SU-DHL-6 (cell line): ENCODE measurements around the gene RBM15.

ENCODE experiments used
- H2AFZ ChIP-seq: fragments of 200-600 bp; sonication (generic); 2 replicates; pipeline ENCODE4 v1.6.1; 2014; ENCODE audit warnings: low read depth, mild to moderate bottlenecking, moderate library complexity, mixed read lengths, antibody characterized with exemption, low read length; ENCODE audit not compliant: severe bottlenecking
- H3F3A ChIP-seq: fragments of 200-600 bp; shearing (Covaris generic); 2 replicates; pipeline ENCODE4 v1.6.0; 2016; ENCODE audit warnings: antibody characterized with exemption, mild to moderate bottlenecking; ENCODE audit not compliant: insufficient read depth
- H3K27ac ChIP-seq: fragments of 200-600 bp; sonication (generic); 2 replicates; pipeline ENCODE4 v1.5.1; 2016; ENCODE audit warnings: low read depth, mild to moderate bottlenecking, low read length, moderate library complexity, mixed read lengths
- H3K27me3 ChIP-seq: fragments of 200-600 bp; sonication (generic), shearing (Covaris generic); 2 replicates; pipeline ENCODE4 v1.6.0; 2014; ENCODE audit warnings: mild to moderate bottlenecking, low read length
- H3K36me3 ChIP-seq: fragments of 200-600 bp; sonication (generic); 2 replicates; pipeline ENCODE4 v1.6.1; 2014; ENCODE audit warnings: mild to moderate bottlenecking, low read length, mixed read lengths
- H3K4me2 ChIP-seq: fragments of 300-600, 200-600 bp; shearing (Covaris generic), sonication (generic); 2 replicates; pipeline ENCODE4 v1.6.0; 2014; ENCODE audit warnings: low read length, low read depth, mild to moderate bottlenecking; ENCODE audit not compliant: poor library complexity, severe bottlenecking
- H3K4me3 ChIP-seq: fragments of 200-600 bp; sonication (generic); 2 replicates; pipeline ENCODE4 v1.5.1; 2014; ENCODE audit warnings: antibody characterized with exemption, low read length, mild to moderate bottlenecking, mixed read lengths; ENCODE audit not compliant: insufficient read depth, poor library complexity, severe bottlenecking
- H3K79me2 ChIP-seq: fragments of 200-600 bp; sonication (generic); 2 replicates; pipeline ENCODE4 v1.6.1; 2014; ENCODE audit warnings: mild to moderate bottlenecking, low read length, moderate library complexity; ENCODE audit not compliant: insufficient read depth
- H3K9ac ChIP-seq: fragments of 200-600 bp; sonication (generic); 2 replicates; pipeline ENCODE4 v1.7.0; 2014; ENCODE audit warnings: mild to moderate bottlenecking, low read length
- H3K9me2 ChIP-seq: fragments of 200-600 bp; sonication (generic); replicated peaks from 2 replicates; pipeline ENCODE4 v1.6.1; 2014; ENCODE audit warnings: low read length; ENCODE audit not compliant: insufficient read depth
- H3K9me3 ChIP-seq: fragments of 200-600 bp; sonication (generic); 2 replicates; pipeline ENCODE4 v1.6.1; 2014; ENCODE audit warnings: low read length, mixed read lengths; ENCODE audit not compliant: insufficient read depth
- H4K20me1 ChIP-seq: fragments of 200-600 bp; sonication (generic); 2 replicates; pipeline ENCODE4 v1.6.1; 2014; ENCODE audit warnings: low read depth, mild to moderate bottlenecking, antibody characterized with exemption, low read length, moderate library complexity, mixed read lengths
- EZH2phosphoT487 ChIP-seq: fragments of 200-600 bp; sonication (generic), shearing (Covaris generic); conservative IDR thresholded peaks from 2 replicates; pipeline ENCODE4 v1.6.1; 2018; ENCODE audit warnings: mild to moderate bottlenecking, antibody characterized with exemption, low read length, moderate library complexity, mixed read lengths
- TF ChIP-seq, protein P1 (sequence below): fragments of 200-600 bp; sonication (generic); IDR thresholded peaks from one replicate; pipeline ENCODE4 v1.5.1; 2017; ENCODE audit warnings: antibody characterized with exemption, mild to moderate bottlenecking, low read length, moderate library complexity; ENCODE audit not compliant: insufficient read depth, poor library complexity, severe bottlenecking

The RBM15 gene

DNA sequence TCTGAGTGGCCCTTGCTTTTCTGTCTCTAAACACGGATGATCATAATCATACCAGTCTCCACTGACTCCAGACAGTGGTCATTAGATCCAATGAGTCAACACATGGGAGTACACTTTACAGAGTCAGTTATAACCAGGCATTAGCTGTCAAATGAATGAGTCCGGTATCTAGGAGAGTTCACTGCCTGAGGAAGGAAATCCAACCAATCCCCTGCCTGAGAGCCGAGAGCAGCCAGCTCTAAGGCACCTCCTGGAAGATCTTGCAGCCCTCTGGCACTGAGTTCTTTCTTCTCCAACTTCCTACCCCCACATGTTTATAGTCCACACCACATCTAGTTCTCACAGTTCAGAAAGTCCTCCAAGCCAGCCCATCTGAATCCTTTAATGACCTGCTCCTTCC is 29.4 kb upstream of the RBM15 start:
- Histone ChIP-seq H3K9me3 (no peaks in the 10 kb centered on the region), H4K20me1 (no peaks in the 10 kb centered on the region), H3K27me3 (no peaks in the 10 kb centered on the region), H3K9ac (no peak overlapping the region), H3F3A (no peaks in the 10 kb centered on the region), H3K27ac (no peak overlapping the region), H3K4me3 (no peak overlapping the region), H2AFZ (no peak overlapping the region), H3K4me2 (no peak overlapping the region), H3K36me3 (no peaks in the 10 kb centered on the region), H3K79me2 (no peaks in the 10 kb centered on the region), H3K9me2 (no peaks in the 10 kb centered on the region)
- TF ChIP-seq, protein P1, sequence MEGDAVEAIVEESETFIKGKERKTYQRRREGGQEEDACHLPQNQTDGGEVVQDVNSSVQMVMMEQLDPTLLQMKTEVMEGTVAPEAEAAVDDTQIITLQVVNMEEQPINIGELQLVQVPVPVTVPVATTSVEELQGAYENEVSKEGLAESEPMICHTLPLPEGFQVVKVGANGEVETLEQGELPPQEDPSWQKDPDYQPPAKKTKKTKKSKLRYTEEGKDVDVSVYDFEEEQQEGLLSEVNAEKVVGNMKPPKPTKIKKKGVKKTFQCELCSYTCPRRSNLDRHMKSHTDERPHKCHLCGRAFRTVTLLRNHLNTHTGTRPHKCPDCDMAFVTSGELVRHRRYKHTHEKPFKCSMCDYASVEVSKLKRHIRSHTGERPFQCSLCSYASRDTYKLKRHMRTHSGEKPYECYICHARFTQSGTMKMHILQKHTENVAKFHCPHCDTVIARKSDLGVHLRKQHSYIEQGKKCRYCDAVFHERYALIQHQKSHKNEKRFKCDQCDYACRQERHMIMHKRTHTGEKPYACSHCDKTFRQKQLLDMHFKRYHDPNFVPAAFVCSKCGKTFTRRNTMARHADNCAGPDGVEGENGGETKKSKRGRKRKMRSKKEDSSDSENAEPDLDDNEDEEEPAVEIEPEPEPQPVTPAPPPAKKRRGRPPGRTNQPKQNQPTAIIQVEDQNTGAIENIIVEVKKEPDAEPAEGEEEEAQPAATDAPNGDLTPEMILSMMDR: no peak
- no peak for TF ChIP-seq EZH2phosphoT487

DNA sequence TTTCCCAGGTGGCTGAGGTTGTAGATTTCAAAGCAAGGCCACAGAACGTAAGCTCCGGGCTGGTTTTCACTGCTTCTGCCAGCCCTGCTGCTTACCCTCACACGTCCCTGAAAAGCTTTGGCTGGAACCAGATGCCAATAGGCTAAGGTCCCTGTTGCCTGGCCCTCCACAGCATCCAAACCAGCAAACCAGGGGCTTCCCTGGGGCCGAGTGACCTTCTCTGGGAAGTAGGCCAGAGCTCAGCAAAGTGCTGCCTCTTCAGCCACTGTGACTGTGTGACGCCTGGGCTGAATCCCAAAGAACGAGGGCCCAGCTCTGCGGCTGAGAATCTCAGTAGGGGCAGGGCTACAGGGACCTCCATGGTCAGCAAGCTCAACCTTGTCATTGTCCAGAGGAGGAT is 28.9 kb upstream of the RBM15 start:
- no peaks in the 10 kb centered on the region for H3K27me3 ChIP-seq
- H4K20me1 ChIP-seq: no peaks in the 10 kb centered on the region
- H3K9me3 ChIP-seq: no peaks in the 10 kb centered on the region
- no peak overlapping the region for H2AFZ ChIP-seq
- no peak overlapping the region for H3K4me2 ChIP-seq
- no peaks in the 10 kb centered on the region for H3K79me2 ChIP-seq
- no peak overlapping the region for H3K27ac ChIP-seq
- no peaks in the 10 kb centered on the region for H3K36me3 ChIP-seq
- H3K9me2 ChIP-seq: no peaks in the 10 kb centered on the region
- TF ChIP-seq, protein P1: no peak
- no peak for TF ChIP-seq EZH2phosphoT487
- H3K4me3 ChIP-seq: no peak overlapping the region
- H3F3A ChIP-seq: no peaks in the 10 kb centered on the region
- H3K9ac ChIP-seq: no peak overlapping the region

DNA sequence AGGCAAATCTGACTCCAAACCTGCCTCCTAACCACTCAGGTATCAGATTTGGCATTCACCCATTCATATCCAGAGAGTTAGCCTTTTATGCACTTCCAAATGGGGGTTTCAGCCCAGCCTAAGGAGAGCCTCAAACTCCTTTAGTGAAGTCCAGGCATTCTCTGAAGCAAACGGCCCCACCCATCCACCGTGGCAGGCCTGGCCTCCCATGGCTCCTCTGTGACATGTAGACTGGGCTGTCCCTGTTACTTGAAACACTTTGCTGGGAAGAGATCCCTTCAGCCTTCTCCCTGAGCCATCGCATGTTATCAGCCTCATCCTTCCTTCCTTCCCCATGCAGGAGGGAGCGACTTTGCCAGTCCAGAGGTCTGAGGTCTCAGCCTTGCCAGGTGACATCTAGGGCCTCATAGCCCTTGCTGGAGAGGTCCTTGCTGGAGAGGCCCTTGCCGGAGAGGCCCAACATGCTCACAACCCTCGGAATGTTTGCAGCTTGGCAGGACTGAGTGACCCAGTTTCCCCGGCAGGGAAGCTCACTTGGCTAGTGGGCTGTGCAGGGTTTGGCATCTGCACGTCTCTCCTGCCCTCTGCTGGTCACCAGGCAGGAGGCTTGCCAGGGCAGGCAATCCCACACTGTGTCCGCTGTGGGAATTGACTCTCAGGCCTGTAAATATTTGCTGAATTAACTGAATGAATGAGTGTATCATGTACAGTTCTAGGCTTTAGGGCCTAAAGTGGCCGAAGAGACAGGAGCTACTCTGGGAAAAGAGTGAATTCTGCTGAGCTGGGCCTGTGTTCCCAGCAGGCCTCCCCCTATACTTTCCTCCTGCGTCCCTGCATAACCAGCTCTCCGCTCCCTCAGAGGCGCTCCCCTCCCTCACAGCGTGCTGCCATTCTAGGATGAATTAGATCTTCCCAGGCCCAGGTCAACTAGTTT is 26.7 kb upstream of the RBM15 start:
- H3K4me2 ChIP-seq: no peak overlapping the region

More for the DNA sequence above, 26.7 kb upstream of the RBM15 start:
- no peaks in the 10 kb centered on the region for H3K9me2 ChIP-seq
- TF ChIP-seq, protein P1: peak; percentile 64
- no peak for TF ChIP-seq EZH2phosphoT487
- H3K9me3 ChIP-seq: no peaks in the 10 kb centered on the region
- H3K27me3 ChIP-seq: no peaks in the 10 kb centered on the region
- H4K20me1 ChIP-seq: no peaks in the 10 kb centered on the region
- no peak overlapping the region for H2AFZ ChIP-seq
- no peak overlapping the region for H3K4me3 ChIP-seq
- H3K27ac ChIP-seq: no peak overlapping the region
- no peaks in the 10 kb centered on the region for H3K79me2 ChIP-seq
- no peaks in the 10 kb centered on the region for H3K36me3 ChIP-seq
- no peaks in the 10 kb centered on the region for H3F3A ChIP-seq
- no peak overlapping the region for H3K9ac ChIP-seq
